Coronary artery (tissue), 2 donors: ENCODE data around the gene ARMC12.

Source experiments
- DNase-seq: peaks from one replicate; pipeline ENCODE4 v3.0.0-alpha.2; 2017; ENCODE audit warnings: low spot score
- H3K27ac ChIP-seq, 2 donors: fragments of 200-600 bp; sonication (generic); one replicate each; pipeline ENCODE4 v1.5.1; 2016 to 2019
- H3K4me3 ChIP-seq: fragments of 200-600 bp; sonication (generic); 2 replicates; pipeline ENCODE4 v1.5.1; 2016; ENCODE audit warnings: mild to moderate bottlenecking, moderate library complexity
- TF ChIP-seq, protein P1 (sequence below): fragments of 200-600 bp; sonication (generic); IDR thresholded peaks from one replicate; pipeline ENCODE4 v1.5.1; 2019; ENCODE audit warnings: antibody characterized with exemption

The ARMC12 gene

DNA sequence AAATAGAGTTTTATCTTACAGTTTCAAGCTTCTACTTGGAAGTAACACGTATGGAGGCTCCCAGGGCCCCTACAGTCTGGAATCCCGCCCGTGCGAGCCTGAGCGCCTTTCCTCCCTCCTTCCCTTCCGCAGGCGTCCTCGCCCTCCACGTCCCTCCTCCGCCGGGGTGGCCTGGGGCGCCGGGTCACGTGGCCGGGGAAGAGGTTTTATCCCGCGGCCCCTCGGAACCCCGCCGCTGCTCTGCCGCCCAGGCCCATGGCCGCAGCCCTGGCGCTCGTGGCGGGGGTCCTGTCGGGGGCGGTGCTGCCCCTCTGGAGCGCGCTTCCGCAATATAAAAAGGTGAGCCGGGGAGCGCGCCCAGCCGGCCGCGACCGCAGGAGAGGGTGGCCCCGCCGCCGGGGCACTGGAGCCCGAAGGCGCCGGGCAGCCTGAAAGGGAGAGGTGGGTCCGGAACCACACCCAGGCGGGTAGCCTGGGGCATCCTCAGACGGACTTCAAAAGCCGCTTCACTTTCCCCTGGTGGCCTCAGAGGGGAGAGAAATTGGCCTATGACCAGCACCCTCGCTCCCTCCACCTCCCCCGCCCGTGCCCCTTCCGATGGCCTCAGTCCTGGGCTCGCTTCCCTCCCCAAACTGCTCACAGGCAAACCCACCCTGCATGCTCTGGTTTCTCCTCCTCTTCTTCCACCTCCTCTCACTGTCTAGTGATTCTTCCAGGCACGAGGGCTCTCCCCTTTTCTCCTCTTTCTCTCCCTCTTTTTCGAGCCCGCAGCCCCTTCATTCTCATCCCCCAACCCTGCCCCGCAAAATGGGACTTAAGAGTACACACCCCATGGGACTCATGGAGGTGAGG is 39.8 kb downstream of the ARMC12 start, which contains the start of gene CLPSL2:
Gene CLPSL2 (plus strand): TSS at position 235 of the 852 bp plus-strand sequence. CDS start 21 bp downstream, at position 256.
- DNase-seq, result no peak
- H3K4me3 ChIP-seq, result peak within 1 kb of the TSS; percentile 60

GRCh38 chr6:35777356-35778102 is 40.7 kb downstream of the ARMC12 start:
- no peak for DNase-seq
- Histone ChIP-seq H3K27ac (no peak overlapping the region), H3K4me3 (no peak overlapping the region)
- TF ChIP-seq, protein P1, sequence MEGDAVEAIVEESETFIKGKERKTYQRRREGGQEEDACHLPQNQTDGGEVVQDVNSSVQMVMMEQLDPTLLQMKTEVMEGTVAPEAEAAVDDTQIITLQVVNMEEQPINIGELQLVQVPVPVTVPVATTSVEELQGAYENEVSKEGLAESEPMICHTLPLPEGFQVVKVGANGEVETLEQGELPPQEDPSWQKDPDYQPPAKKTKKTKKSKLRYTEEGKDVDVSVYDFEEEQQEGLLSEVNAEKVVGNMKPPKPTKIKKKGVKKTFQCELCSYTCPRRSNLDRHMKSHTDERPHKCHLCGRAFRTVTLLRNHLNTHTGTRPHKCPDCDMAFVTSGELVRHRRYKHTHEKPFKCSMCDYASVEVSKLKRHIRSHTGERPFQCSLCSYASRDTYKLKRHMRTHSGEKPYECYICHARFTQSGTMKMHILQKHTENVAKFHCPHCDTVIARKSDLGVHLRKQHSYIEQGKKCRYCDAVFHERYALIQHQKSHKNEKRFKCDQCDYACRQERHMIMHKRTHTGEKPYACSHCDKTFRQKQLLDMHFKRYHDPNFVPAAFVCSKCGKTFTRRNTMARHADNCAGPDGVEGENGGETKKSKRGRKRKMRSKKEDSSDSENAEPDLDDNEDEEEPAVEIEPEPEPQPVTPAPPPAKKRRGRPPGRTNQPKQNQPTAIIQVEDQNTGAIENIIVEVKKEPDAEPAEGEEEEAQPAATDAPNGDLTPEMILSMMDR, result no peak

More for the DNA sequence above, 39.8 kb downstream of the ARMC12 start, which contains the start of gene CLPSL2:
- H3K27ac ChIP-seq, result no peak within 1 kb of the TSS
- TF ChIP-seq, protein P1, result no peak

GRCh38 chr6:35778437-35778836 is 41.6 kb downstream of the ARMC12 start:
- TF ChIP-seq, protein P1, result no peak
- Histone ChIP-seq H3K4me3 (no peak overlapping the region), H3K27ac (no peak overlapping the region)
- no peak for DNase-seq

- TF ChIP-seq, protein P1, result no peak
- H3K4me3 ChIP-seq, result no peak within 1 kb of the TSS
- H3K27ac ChIP-seq, result no peak within 1 kb of the TSS
- DNase-seq, result no peak
Observed at GRCh38 chr6:35780719-35781118, 43.9 kb downstream of the ARMC12 start, which contains the start of gene CLPSL1. TSS of gene CLPSL1 (plus strand) at chr6:35781019. CDS start at chr6:35781111, 92 bp downstream.

DNA sequence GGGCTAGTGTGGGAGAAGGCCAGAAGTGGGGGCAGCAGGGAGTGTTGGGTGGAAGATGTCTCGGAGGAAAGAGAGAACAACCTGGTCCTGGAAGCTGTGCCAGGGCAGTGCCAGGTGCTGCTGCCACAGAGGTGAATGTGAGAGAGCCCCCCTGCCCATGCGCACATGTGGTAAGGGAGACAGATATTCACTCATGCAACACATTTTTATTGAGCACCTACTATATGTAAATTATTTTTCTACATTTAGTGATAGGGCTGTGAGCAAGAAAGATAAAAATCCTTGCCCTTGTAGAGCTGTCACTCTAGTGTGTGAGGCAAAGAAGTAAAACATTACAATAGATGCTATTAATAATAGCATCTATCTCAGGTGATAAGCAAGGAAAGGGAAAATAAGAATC is 44.5 kb downstream of the ARMC12 start:
- Histone ChIP-seq H3K4me3 (no peak overlapping the region), H3K27ac (no peak overlapping the region)
- DNase-seq, result no peak
- TF ChIP-seq, protein P1, result no peak

DNA sequence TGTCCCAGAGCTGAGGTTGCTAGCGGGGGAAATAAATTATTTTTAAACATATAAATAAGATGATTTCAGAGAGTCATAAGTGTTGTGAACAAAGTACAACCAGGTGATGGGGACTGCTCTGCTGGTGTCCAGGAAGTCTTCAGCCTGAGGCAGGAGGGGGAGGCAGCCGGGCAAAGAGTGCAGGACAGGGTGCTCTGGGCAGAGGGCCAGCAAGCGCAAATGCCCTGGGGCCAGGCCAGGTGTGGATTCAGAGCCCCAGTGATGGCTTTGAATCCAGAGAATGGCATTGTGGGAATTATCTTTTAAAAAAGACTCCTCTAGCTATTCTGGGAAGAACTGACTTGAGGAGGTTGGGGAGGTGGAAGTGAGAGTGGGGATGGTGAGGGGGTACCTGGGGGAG is 45.6 kb downstream of the ARMC12 start:
- no peak for DNase-seq

More for the DNA sequence above, 45.6 kb downstream of the ARMC12 start:
- TF ChIP-seq, protein P1, result no peak
- H3K27ac ChIP-seq, result no peak overlapping the region
- H3K4me3 ChIP-seq, result no peak overlapping the region
